Aorta (tissue), 5 donors: ENCODE measurements around the gene ASGR2. TPM values are rescaled to one million over a fixed set of nuclear protein-coding genes. Genes with fewer than 3 reads are reported as not detected.
"Not testable (repeated sequence)": the region's sequence is repeated elsewhere in the genome, so short reads cannot be mapped to it uniquely, and the experiment has no call there.

Experiments
- ATAC-seq: fragments of 200-7000 bp; cut with Tn5 transposase; one replicate; pipeline ENCODE4 v1.9.1; 2022; ENCODE audit warnings: moderate library complexity; ENCODE audit not compliant: low FRiP score
- DNase-seq, 2 donors: peaks; one replicate each; pipeline ENCODE4 v3.0.0-alpha.2; 2020
- H3K27ac ChIP-seq, 2 donors: one replicate each; pipeline ENCODE4 v1.5.1; 2013; ENCODE audit warnings: low read length in 2 of 2, mild to moderate bottlenecking in 2 of 2, moderate library complexity in 2 of 2, control low read depth in 1 of 2, inconsistent platforms in 1 of 2, low read depth in 1 of 2
- H3K27me3 ChIP-seq, 2 donors: one replicate each; pipeline ENCODE4 v1.6.1; 2013; ENCODE audit warnings: control low read depth in 1 of 2, low read length in 1 of 2, mild to moderate bottlenecking in 1 of 2, moderate library complexity in 1 of 2; ENCODE audit not compliant: insufficient read depth in 2 of 2, control insufficient read depth in 1 of 2
- H3K36me3 ChIP-seq, 2 donors: one replicate each; pipeline ENCODE4 v1.6.1; 2013; ENCODE audit warnings: control low read depth in 1 of 2, low read length in 1 of 2, mild to moderate bottlenecking in 1 of 2; ENCODE audit not compliant: insufficient read depth in 2 of 2, control insufficient read depth in 1 of 2
- H3K4me1 ChIP-seq, 2 donors: one replicate each; pipeline ENCODE4 v1.6.1; 2013; ENCODE audit warnings: low read length in 2 of 2, control low read depth in 1 of 2, mild to moderate bottlenecking in 1 of 2, moderate library complexity in 1 of 2; ENCODE audit not compliant: insufficient read depth in 2 of 2, control insufficient read depth in 1 of 2
- H3K4me3 ChIP-seq, 2 donors: one replicate each; pipeline ENCODE4 v1.5.1; 2013; ENCODE audit warnings: low read length in 2 of 2, control low read depth in 1 of 2, mild to moderate bottlenecking in 1 of 2
- H3K9me3 ChIP-seq: one replicate; pipeline ENCODE4 v1.6.1; 2013; ENCODE audit warnings: mild to moderate bottlenecking, low read length; ENCODE audit not compliant: control insufficient read depth
- WGBS, 2 donors: extraction: QIAGEN DNeasy Blood & Tissue Kit; methylation state at CpG; one replicate each; pipeline ENCODE4 v1.1.7; 2013; 5-methylcytosine and 5-hydroxymethylcytosine counted together
- intact Hi-C, 2 donors: fragments of 100-400 bp; cut with DNase I; formaldehyde crosslinking; loops; one replicate each; pipeline versions ENCODE4 v1.14.2 to v1.15.0; 2022
- polyA plus RNA-seq, 2 donors: library from polyadenylated mRNA; stranded (reverse); fragments of 200-250 nt; gene quantifications; one replicate each; pipeline ENCODE4 v1.2.3, GENCODE V29; 2013
- total RNA-seq, 2 donors: library from RNA; stranded (reverse); fragmentation: NEBNext Ultra II Directional; extraction: Animal tissue kit (Norgen Biotek cat#: 25700); gene quantifications; one replicate each; pipeline ENCODE4 v1.2.1, GENCODE V29; 2021
- donor health status: healthy with polysubstance abuse.
- donor health status: Bipolar disorder and iron deficiency.
- donor health status: DM: no; HTN: no; CAD: no.
- donor health status: DM: no; HTN: no; CAD: no.
- donor health status: DM: yes; HTN: yes; CAD: no.

Gene ASGR2
- total and polyA plus RNA-seq, 4 donors = 0.15 to 1.6 (median 0.75) TPM; not detected in 1

GRCh38 chr17:7098802-7099459, 15.7 kb downstream of the ASGR2 start:
- no peaks in the 10 kb centered on the region for H3K9me3 ChIP-seq
- DNase-seq (peak in 1 of 2 donors; percentile 39), ATAC-seq (no peak)
- no peak overlapping the region for H3K4me3 ChIP-seq
- no peaks in the 10 kb centered on the region for H3K4me1 ChIP-seq
- H3K27ac ChIP-seq = no peak overlapping the region
- intact Hi-C loops = no loop called here
- WGBS, 2 donors = 75 to 81% methylated on average over 13 of the region's 13 CpGs
- no peaks in the 10 kb centered on the region for H3K27me3 ChIP-seq
- no peaks in the 10 kb centered on the region for H3K36me3 ChIP-seq

GRCh38 chr17:7097940-7098339, 16.7 kb downstream of the ASGR2 start:
- H3K9me3 ChIP-seq = no peaks in the 10 kb centered on the region
- no peaks in the 10 kb centered on the region for H3K36me3 ChIP-seq
- no peak overlapping the region for H3K27ac ChIP-seq
- H3K27me3 ChIP-seq = no peaks in the 10 kb centered on the region
- ATAC-seq (no peak), DNase-seq (no peak)
- intact Hi-C loops = no loop called here
- H3K4me1 ChIP-seq = no peaks in the 10 kb centered on the region
- H3K4me3 ChIP-seq = no peak overlapping the region
- 57 to 70% methylated on average over 5 of the region's 5 CpGs for WGBS, 2 donors

GRCh38 chr17:7095625-7096024, 19.0 kb downstream of the ASGR2 start:
- H3K4me1 ChIP-seq = no peaks in the 10 kb centered on the region
- intact Hi-C loops = no loop called here
- DNase-seq = no peak
- no peak overlapping the region for H3K4me3 ChIP-seq
- H3K27me3 ChIP-seq = no peaks in the 10 kb centered on the region
- no peak overlapping the region for H3K27ac ChIP-seq
- no peaks in the 10 kb centered on the region for H3K36me3 ChIP-seq
- ATAC-seq = no peak
- H3K9me3 ChIP-seq = no peaks in the 10 kb centered on the region
- 92 to 95% methylated on average over 1 of the region's 1 CpG for WGBS, 2 donors

GRCh38 chr17:7094652-7095019, 20.0 kb downstream of the ASGR2 start:
- no peak overlapping the region for H3K4me3 ChIP-seq
- ATAC-seq (no peak), DNase-seq (peak in 1 of 2 donors; percentile 51)
- intact Hi-C loops = no loop called here
- no peak overlapping the region for H3K27ac ChIP-seq
- no peaks in the 10 kb centered on the region for H3K27me3 ChIP-seq
- no peaks in the 10 kb centered on the region for H3K36me3 ChIP-seq
- H3K9me3 ChIP-seq = peaks cover 1% of the 10 kb centered on the region
- H3K4me1 ChIP-seq = no peaks in the 10 kb centered on the region
- 73 to 82% methylated on average over 10 of the region's 10 CpGs for WGBS, 2 donors

- intact Hi-C loops, H3K27me3 ChIP-seq, H3K9me3 ChIP-seq, H3K4me1 ChIP-seq, H3K27ac ChIP-seq, H3K4me3 ChIP-seq, ATAC-seq, H3K36me3 ChIP-seq: not testable (repeated sequence)
- WGBS, 2 donors = 59 to 69% methylated on average over 20 to 27 of the region's 28 CpGs
- DNase-seq = peak in 1 of 2 donors; percentile 67
These were observed 23.2 kb downstream of the ASGR2 start for GRCh38 chr17:7091311-7092005.

- H3K4me3 ChIP-seq, DNase-seq, ATAC-seq, H3K27ac ChIP-seq, H3K9me3 ChIP-seq, H3K4me1 ChIP-seq, H3K36me3 ChIP-seq, intact Hi-C loops, H3K27me3 ChIP-seq: not testable (repeated sequence)
- 89 to 95% methylated on average over 6 of the region's 6 CpGs for WGBS, 2 donors
These were observed 25.1 kb downstream of the ASGR2 start for GRCh38 chr17:7089570-7089969.

- 54 to 58% methylated on average over 4 of the region's 4 CpGs for WGBS, 2 donors
- H3K27me3 ChIP-seq, H3K9me3 ChIP-seq, H3K4me3 ChIP-seq, H3K27ac ChIP-seq, H3K36me3 ChIP-seq, H3K4me1 ChIP-seq, ATAC-seq, intact Hi-C loops: not testable (repeated sequence)
- DNase-seq = peak in 1 of 2 donors; percentile 6
These were observed 26.2 kb downstream of the ASGR2 start for GRCh38 chr17:7088442-7088841.

GRCh38 chr17:7084088-7084487, 30.5 kb downstream of the ASGR2 start:
- Histone ChIP-seq H3K27ac (no peak overlapping the region), H3K4me1 (no peaks in the 10 kb centered on the region), H3K36me3 (no peaks in the 10 kb centered on the region), H3K27me3 (no peaks in the 10 kb centered on the region), H3K9me3 (peaks cover 2% of the 10 kb centered on the region), H3K4me3 (no peak overlapping the region)
- intact Hi-C loops = no loop called here
- DNase-seq (peak in 1 of 2 donors; percentile 2), ATAC-seq (no peak)
- 30 to 32% methylated on average over 7 of the region's 7 CpGs for WGBS, 2 donors

GRCh38 chr17:7083592-7083991, 31.0 kb downstream of the ASGR2 start:
- no peak overlapping the region for H3K27ac ChIP-seq
- peak in 1 of 2 donors; percentile 15 for DNase-seq
- no peak for ATAC-seq

More at GRCh38 chr17:7083592-7083991, 31.0 kb downstream of the ASGR2 start:
- WGBS, 2 donors = 65% methylated on average over 4 of the region's 4 CpGs
- peaks cover 2% of the 10 kb centered on the region for H3K9me3 ChIP-seq
- no peaks in the 10 kb centered on the region for H3K4me1 ChIP-seq
- H3K27me3 ChIP-seq = no peaks in the 10 kb centered on the region
- intact Hi-C loops = no loop called here
- H3K4me3 ChIP-seq = no peak overlapping the region
- no peaks in the 10 kb centered on the region for H3K36me3 ChIP-seq
